Heart left ventricle (tissue), 13 donors: ENCODE measurements around the gene MYBBP1A.
"Not testable (repeated sequence)": the region's sequence is repeated elsewhere in the genome, so short reads cannot be mapped to it uniquely, and the experiment has no call there.

ENCODE experiments used
- POLR2A ChIP-seq, 2 donors: fragments of 450-650 bp; IDR thresholded peaks; one replicate each; pipeline ENCODE4 v1.6.1; 2017; ENCODE audit warnings: antibody characterized with exemption in 2 of 2, mild to moderate bottlenecking in 2 of 2, moderate library complexity in 2 of 2
- TF ChIP-seq, protein P1 (sequence below), 12 donors: fragments of 200-600 bp; sonication (generic) in 4 of 12; IDR thresholded peaks; one replicate each; pipeline versions ENCODE4 v1.5.0 to v1.8.0; 2018 to 2022; ENCODE audit warnings: antibody characterized with exemption in 12 of 12, mild to moderate bottlenecking in 5 of 12
- donor health status: ischemic (EF 13 %, LVEDD 7.1; RV severe dilation, severe dysfunction).
- donor health status: DM: no; HTN: yes; CAD: no.
- donor health status: DM: no; HTN: no; CAD: no.
- donor health status: ischemic (EF 25% LVEDD 6.9; RV normal size, moderate dysfunction).
- donor health status: ischemic (EF 25% LVEDD 5.7; RV mildly dilated, moderate dysfunction).
- donor health status: ischemic (EF 35%, LVEDD 5.7; RV mildly dilated, moderate dysfunction).
- donor health status: nonischemic (EF 11% LVEDD 7.7; RV severe dilation, severe dysfunction).
- donor health status: DM: yes; HTN: yes; CAD: no.
- donor health status: PGD.
- donor health status: ischemic (EF 29% LVEDD 5.4; RV normal size, mild dysfunction).
- donor health status: nonischemic (EF 23%, LVEDD 6.1; RV moderate dilation, normal function).

DNA sequence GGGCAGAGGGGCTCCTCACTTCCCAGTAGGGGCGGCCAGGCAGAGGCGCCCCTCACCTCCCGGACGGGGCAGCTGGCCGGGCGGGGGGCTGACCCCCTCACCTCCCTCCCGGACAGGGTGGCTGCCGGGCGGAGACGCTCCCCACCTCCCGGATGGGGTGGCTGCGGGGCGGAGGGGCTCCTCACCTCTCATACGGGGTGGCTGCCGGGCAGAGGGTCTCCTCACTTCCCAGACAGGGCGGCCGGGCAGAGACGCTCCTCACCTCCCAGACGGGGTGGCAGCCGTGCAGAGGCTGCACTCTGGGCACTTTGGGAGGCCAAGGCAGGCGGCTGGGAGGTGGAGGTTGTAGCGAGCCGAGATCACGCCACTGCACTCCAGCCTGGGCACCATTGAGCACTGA lies 23.2 kb upstream of the MYBBP1A start:
- TF ChIP-seq, protein P1, sequence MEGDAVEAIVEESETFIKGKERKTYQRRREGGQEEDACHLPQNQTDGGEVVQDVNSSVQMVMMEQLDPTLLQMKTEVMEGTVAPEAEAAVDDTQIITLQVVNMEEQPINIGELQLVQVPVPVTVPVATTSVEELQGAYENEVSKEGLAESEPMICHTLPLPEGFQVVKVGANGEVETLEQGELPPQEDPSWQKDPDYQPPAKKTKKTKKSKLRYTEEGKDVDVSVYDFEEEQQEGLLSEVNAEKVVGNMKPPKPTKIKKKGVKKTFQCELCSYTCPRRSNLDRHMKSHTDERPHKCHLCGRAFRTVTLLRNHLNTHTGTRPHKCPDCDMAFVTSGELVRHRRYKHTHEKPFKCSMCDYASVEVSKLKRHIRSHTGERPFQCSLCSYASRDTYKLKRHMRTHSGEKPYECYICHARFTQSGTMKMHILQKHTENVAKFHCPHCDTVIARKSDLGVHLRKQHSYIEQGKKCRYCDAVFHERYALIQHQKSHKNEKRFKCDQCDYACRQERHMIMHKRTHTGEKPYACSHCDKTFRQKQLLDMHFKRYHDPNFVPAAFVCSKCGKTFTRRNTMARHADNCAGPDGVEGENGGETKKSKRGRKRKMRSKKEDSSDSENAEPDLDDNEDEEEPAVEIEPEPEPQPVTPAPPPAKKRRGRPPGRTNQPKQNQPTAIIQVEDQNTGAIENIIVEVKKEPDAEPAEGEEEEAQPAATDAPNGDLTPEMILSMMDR (IDR thresholded peaks at IDR 0.05) = not testable (repeated sequence)
- TF ChIP-seq POLR2A (IDR thresholded peaks at IDR 0.05) = not testable (repeated sequence)
